HL-60 (cell line): ENCODE data around the gene CTDP1.

Source experiments
- DNase-seq, 2 experiments: peaks; one replicate each; pipeline ENCODE4 v3.0.0-alpha.2; 2010 to 2020; ENCODE audit warnings: low read depth in 1 of 2, low spot score in 1 of 2
- H3K27ac ChIP-seq: fragments of 250-450 bp; sonication (Bioruptor Pico); replicated peaks from 2 replicates; pipeline ENCODE4 v1.5.1; 2020; ENCODE audit warnings: mild to moderate bottlenecking, moderate library complexity
- H3K27me3 ChIP-seq: fragments of 250-450 bp; sonication (Bioruptor Pico); 2 replicates; pipeline ENCODE4 v1.5.1; 2021; ENCODE audit warnings: mild to moderate bottlenecking, moderate library complexity; ENCODE audit not compliant: insufficient read depth, poor library complexity, severe bottlenecking
- H3K4me3 ChIP-seq: replicated peaks from 2 replicates; pipeline ENCODE4 v1.5.1; 2011; ENCODE audit warnings: mild to moderate bottlenecking, control low read depth, low read length; ENCODE audit not compliant: insufficient read depth
- CTCF ChIP-seq: IDR thresholded peaks from one replicate; pipeline ENCODE4 v1.5.1; 2011; ENCODE audit warnings: low read length, control low read depth, inconsistent platforms; ENCODE audit not compliant: insufficient read depth
- GABPA ChIP-seq: IDR thresholded peaks from 2 replicates; pipeline ENCODE4 v1.6.1; 2012; ENCODE audit warnings: low read depth
- POLR2AphosphoS5 ChIP-seq: IDR thresholded peaks from 2 replicates; pipeline ENCODE4 v1.6.1; 2012; ENCODE audit warnings: low read depth
- REST ChIP-seq: IDR thresholded peaks from 2 replicates; pipeline ENCODE4 v1.6.1; 2012; ENCODE audit warnings: low read depth; ENCODE audit not compliant: insufficient replicate concordance
- SPI1 ChIP-seq: IDR thresholded peaks from 2 replicates; pipeline ENCODE4 v1.6.1; 2012; ENCODE audit warnings: low read depth, mild to moderate bottlenecking, borderline replicate concordance

Gene CTDP1

GRCh38 chr18:79677221-79677620 is 2.4 kb upstream of the CTDP1 start:
- no peak overlapping the region for H3K27ac ChIP-seq
- DNase-seq: no peak
- H3K27me3 ChIP-seq: no peaks in the 10 kb centered on the region
- TF ChIP-seq CTCF (no peak), GABPA (no peak), POLR2AphosphoS5 (no peak), REST (no peak), SPI1 (no peak)
- H3K4me3 ChIP-seq: no peak overlapping the region

GRCh38 chr18:79677840-79678239 is 1.8 kb upstream of the CTDP1 start:
- TF ChIP-seq POLR2AphosphoS5: no peak
- TF ChIP-seq REST: no peak
- no peak for TF ChIP-seq GABPA
- no peak for TF ChIP-seq SPI1
- TF ChIP-seq CTCF: no peak
- no peak for DNase-seq
- Histone ChIP-seq H3K27me3 (no peaks in the 10 kb centered on the region), H3K27ac (peak overlapping the region; percentile 99; the same call in 1 of the 2 replicates), H3K4me3 (no peak overlapping the region)

- TF ChIP-seq GABPA (no peak; the same call in none of the 2 replicates), POLR2AphosphoS5 (peak; percentile 95), SPI1 (peak; percentile 47; the same call in 1 of the 2 replicates), REST (peak; percentile 60), CTCF (no peak)
- no peaks in the 10 kb centered on the region for H3K27me3 ChIP-seq
- peak overlapping the region; percentile 99 for H3K27ac ChIP-seq
- peak; percentile 100 for DNase-seq
- peak overlapping the region; percentile 86 for H3K4me3 ChIP-seq
These were observed 695 bp upstream of the CTDP1 start for GRCh38 chr18:79678665-79679551.
